NB4 (cell line): Measurements from ENCODE around the gene NEUROG1.
"Not testable (repeated sequence)": the region's sequence is repeated elsewhere in the genome, so short reads cannot be mapped to it uniquely, and the experiment has no call there.

Source experiments
- DNase-seq: peaks from one replicate; pipeline ENCODE4 v3.0.0; 2010; ENCODE audit warnings: low read depth
- H3K4me3 ChIP-seq: one replicate; pipeline ENCODE4 v1.5.1; 2011; ENCODE audit warnings: mild to moderate bottlenecking, low read depth, low read length, moderate library complexity
- CTCF ChIP-seq: IDR thresholded peaks from one replicate; pipeline ENCODE4 v1.5.1; 2012; ENCODE audit warnings: low read depth, low read length
- MAX ChIP-seq: IDR thresholded peaks from 2 replicates; pipeline ENCODE4 v1.6.1; 2011; ENCODE audit warnings: low read depth, low read length
- MYC ChIP-seq: IDR thresholded peaks from 2 replicates; pipeline ENCODE4 v1.6.1; 2011; ENCODE audit warnings: low read depth, low read length
- POLR2A ChIP-seq: IDR thresholded peaks from 2 replicates; pipeline ENCODE4 v1.6.1; 2011; ENCODE audit warnings: mild to moderate bottlenecking; ENCODE audit not compliant: insufficient read length; ENCODE audit errors: extremely low read depth

Gene NEUROG1

DNA sequence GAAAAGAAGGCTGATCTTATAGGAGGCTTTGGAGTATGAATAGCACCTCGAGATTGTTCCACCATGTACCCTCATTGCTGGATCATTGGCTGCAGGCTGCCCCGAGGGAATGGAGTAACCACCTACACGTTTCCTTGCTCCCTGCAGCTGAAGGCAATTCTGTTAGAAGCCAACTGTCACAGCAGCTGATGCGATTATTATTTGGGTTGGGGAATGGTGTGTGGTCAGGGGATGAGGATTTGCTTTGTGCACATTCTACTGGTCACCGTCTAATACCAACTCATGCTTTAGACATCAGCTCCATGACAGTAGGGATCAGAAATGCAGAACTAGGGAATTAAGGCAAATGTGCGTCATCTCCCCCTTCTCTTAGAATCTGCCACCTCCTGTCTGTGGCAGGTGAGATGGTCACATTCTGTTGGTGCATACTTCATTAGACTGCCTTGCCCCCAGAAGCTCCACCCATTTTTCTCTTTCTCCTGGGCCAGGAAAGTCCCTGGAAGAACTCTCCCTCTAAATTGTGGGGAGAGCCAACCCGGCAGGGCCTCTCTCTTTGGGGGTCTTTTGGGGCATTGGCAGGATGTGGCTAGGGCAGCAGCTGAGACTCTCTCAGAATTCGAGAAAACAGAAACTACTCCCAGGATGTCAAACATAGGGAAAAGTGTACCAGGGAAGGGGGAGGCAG is 32.8 kb downstream of the NEUROG1 start:
- no peak overlapping the region for H3K4me3 ChIP-seq
- DNase-seq, result no peak
- TF ChIP-seq MYC (no peak), CTCF (no peak), POLR2A (no peak)

- H3K4me3 ChIP-seq, result no peak overlapping the region
- DNase-seq, result no peak
- TF ChIP-seq POLR2A (no peak), CTCF (no peak), MYC (no peak), MAX (no peak)
Observed at GRCh38 chr5:135501965-135502364, 33.8 kb downstream of the NEUROG1 start.

DNA sequence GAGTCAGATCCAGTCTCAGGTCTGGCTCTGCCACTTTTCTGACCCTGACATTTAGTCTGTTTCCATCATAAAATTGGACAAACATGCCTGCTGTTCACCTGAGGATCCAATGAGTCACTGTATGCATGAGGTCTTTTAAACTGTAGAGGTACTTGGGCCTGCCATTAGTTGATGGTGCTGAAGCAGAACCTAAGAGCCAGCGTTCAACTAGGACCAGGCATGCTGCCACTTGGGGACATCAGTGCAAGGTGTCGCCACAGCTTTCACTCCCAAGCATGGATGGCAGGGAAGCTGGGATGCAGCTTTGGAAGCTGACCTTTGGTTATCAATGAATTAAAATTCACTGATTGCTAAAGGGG is 37.1 kb downstream of the NEUROG1 start:
- H3K4me3 ChIP-seq, result no peak overlapping the region
- TF ChIP-seq MAX (no peak), POLR2A (no peak), MYC (no peak), CTCF (no peak)
- DNase-seq, result no peak

DNA sequence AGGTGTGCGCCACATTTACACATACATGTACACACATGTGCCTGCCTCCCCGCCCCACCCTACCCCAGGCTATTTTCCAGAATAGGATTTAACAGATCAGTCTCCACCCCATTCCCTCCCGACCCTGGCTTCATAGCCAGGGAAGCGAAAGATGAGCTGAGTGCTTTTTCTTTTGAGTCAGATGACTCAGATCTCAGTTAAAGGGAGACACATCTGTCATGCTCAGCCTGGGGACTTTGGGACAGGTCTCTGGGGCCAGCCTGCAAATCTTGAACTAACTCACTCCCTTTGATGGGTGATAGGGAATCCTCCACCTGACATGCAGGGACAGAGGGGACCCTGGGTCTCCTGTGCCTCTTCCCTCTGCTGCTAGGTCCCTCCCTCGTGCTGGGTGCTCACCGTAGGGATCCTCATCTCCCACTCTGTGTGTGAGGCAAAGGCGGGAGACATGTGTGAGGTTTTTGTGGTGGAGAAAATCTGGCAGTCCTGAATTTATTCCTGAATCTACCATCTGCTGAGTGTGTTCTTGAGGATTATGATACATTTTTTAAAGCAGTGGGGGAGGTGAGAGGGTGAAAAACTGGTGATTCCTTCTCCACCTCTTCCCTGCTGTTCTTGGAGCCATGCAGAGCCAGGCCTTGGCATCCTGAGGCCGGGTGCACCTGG is 37.7 kb downstream of the NEUROG1 start:
- DNase-seq, result no peak
- no peak overlapping the region for H3K4me3 ChIP-seq
- TF ChIP-seq MAX (no peak), CTCF (no peak), MYC (no peak)

DNA sequence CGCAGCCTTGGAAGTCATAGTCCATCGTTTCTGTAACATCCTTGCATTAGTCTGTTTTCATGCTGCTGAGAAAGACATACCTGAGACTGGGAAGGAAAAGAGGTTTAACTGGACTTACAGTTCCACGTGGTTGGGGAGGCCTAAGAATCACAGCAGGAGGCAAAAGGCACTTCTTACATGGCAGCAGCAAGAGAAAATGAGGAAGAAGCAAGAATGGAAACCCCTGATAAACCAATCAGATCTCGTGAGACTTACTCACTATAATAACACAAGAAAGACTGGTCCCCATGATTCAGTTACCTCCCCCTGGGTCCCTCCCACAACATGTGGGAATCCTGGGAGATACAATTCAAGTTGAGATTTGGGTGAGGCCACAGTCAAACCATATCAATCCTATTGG is 40.2 kb downstream of the NEUROG1 start:
- not testable (repeated sequence) for H3K4me3 ChIP-seq
- DNase-seq, result peak; percentile 46

DNA sequence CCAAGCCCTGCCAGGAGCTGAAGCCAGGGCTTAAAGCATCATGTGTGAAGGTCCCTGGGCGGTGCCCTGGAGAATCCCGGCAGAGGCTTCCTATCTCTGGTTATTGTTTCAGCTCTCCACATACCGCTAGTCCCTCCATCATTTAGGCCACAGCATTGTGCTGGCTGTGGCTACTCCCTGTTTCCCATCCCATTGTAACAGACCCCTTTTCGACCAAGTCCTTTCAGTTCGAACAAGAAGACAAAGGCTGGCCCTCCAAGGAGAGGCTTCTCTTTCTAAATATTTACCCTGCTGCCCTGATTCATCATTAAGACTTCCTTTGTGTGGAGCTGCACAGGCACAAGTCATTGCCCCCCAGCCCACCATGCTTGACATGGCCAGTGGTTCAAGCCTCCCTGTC is 41.6 kb downstream of the NEUROG1 start:
- DNase-seq, result no peak
- TF ChIP-seq MYC (no peak), CTCF (no peak), MAX (no peak), POLR2A (no peak)
- no peak overlapping the region for H3K4me3 ChIP-seq
